ENCODE measurements around the gene GRIP2.
A peak's percentile ranks its signal among the peaks of the same experiment; 100 is the strongest.

Gene GRIP2

DNA sequence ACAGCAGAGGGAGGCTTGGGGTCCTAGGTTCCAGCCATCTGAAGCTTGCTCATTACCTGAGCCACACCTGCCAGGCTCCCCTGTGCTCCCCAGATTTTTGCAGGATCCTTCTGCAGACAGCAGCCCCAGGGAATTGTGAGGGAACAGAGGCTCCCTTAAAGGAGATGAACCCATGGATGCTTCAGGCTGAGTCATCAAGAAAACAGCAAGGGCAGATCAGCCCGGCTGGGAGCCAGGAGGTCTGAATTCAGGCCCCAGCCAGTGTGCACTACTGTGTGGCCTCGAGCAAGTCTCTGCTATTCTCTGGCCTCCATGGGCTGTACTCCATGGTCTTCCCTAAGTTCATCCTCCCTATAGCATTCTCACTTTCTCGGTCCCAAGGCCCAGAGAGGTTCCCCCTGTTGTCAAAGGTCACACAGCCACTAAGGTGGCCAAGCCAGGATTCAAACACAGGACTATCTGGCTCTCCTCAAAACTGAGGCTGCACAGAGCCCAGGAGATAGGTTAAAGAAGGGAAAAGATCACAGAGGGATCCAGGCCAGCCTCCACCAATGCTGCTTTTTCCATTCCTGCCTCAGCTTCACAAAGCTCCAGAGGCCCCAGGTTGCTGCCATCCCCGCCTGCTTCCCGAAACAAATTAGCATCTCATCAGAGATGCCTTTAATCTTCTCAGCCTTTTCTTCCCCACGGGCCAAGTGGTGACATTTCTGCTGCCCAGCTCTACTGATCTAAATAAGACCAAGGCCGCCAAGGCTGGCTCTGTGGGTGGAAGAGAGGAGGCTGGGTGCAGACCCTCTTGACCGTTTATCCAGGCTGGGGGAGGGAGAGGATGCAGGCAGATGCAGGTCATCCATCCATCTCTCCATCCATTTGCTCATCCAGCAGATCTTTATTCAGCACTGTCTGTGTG lies 21.2 kb upstream of the GRIP2 start:
- DNase-seq (ENCODE audit: low spot score) = no peak

- no peak for DNase-seq (ENCODE audit: low spot score)
These were observed 20.0 kb upstream of the GRIP2 start for GRCh38 chr3:14560110-14560509.

GRCh38 chr3:14558029-14558428 lies 17.9 kb upstream of the GRIP2 start:
- no peak for DNase-seq (ENCODE audit: low spot score)

GRCh38 chr3:14555835-14556234 lies 15.7 kb upstream of the GRIP2 start:
- no peak for DNase-seq (ENCODE audit: low spot score)

GRCh38 chr3:14554715-14555114 lies 14.6 kb upstream of the GRIP2 start:
- DNase-seq (ENCODE audit: low spot score) = no peak

GRCh38 chr3:14553871-14554270 lies 13.7 kb upstream of the GRIP2 start:
- no peak for DNase-seq (ENCODE audit: low spot score)

DNA sequence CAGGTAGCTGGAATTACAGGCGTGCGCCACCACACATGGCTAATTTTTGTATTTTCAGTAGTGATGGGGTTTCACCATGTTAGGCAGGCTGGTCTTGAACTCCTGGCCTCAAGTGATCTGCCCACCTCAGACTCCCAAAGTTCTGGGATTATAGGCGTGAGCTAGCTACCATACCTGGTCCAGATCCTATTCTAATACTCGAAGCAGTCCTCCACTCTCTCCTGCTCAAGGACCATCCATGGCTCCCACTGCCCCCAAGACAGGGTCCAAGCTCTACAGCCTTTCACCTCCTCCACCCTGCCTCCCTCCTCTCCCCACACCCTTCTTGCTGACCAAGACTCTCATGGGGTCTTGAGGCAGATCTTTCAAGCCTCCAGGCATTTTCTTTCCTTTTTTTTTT lies 12.6 kb upstream of the GRIP2 start:
- no peak for DNase-seq (ENCODE audit: low spot score)

DNA sequence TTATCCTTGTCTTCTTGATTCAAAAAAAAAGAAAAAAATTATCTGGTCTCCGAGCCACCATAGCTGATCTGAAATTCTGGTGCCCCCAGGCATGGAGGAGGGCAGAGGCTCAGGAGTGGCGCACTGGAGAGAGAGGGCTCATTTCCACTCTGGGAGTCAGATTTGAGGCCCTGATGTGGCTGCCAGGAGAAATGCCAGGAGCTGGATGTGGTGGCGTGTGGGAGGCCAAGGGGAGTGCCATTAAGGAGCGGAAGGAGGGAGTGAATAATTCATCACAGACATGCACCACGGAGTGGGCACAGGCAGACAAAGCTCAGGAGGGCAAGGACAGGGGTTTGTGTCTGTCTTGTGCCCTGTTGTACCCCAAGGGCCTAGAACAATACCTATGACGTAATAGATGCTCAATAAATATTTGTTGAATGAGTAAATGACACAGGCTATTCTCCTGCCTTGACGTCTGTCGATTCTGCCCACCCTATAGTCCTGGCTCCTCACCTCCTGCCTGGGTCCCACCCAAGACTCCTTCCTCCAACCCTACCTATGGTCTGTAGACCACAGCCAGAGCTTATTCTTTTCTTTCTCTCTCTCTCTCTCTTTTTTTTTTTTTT lies 12.0 kb upstream of the GRIP2 start:
- no peak for DNase-seq (ENCODE audit: low spot score)

DNA sequence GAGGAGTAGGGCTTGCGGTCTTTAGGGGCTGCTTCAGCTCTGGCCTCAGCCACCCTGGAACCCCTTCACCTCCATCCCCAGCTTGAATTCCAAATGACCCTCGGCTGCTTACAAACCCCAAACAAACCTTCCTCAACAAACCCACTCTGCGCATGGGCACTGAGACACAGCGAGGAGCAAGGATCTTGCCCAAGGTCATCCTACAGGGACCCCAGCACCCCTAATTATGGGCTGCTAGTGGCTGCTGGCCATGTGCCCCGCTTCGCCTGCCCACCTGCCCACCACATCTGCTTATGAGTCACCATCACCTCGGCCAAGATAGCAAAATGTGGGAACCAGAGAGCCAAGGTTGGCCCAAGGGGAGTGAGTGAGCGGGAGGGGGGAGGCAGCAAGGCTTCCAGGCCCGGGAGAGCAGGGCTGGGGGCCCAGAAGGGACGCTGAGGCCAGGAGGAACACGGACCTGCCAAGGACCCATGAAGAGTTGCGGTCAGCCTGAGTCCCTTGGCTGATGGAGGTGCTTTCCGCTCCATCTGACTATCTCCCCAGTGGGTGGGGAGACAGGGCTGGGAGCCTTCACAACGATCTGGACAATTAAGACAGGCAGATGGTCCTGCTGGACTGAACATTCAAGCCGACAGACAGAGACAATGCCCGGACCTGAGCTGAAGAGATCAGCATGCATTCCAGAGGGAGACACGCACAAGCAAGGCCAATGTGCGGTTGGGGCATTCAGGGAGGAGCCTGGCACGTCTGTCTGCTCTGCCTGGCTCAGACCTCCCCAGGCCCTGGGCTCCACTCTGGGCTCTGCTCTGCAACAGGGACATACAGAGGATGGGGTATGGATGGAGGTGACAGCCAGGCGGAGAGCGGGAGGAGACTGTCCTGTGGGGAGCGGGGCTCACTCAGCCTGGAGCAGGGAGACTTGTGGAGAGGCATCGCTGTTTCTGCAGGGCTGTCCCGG lies 10.8 kb upstream of the GRIP2 start:
- peak; percentile 91 for DNase-seq (ENCODE audit: low spot score)

DNA sequence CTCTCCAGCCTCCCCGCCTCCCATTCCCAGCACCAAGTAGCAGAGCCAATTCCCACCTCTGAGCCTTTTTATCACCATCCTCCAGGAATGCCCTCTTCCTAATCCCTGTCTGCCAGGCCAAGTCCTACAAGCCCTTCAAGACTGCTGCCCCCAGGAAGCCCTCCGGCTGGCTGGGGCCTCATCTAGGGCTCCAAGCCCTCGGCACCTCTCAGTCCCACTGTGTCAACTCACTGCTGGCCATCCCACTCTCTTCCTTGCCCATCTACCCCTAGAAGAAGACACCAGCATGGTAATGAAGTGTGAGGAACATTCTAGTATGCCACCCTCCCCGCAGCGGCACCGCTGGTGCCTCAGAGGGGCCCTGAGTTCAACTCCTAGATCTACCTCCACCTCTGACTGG lies 10.0 kb upstream of the GRIP2 start:
- no peak for DNase-seq (ENCODE audit: low spot score)

GRCh38 chr3:14549256-14549919 lies 9.2 kb upstream of the GRIP2 start:
- DNase-seq (ENCODE audit: low spot score) = no peak

GRCh38 chr3:14548321-14548729 lies 8.2 kb upstream of the GRIP2 start:
- peak; percentile 66 for DNase-seq (ENCODE audit: low spot score)

- no peak for DNase-seq (ENCODE audit: low spot score)
These were observed 7.6 kb upstream of the GRIP2 start for GRCh38 chr3:14547693-14548092.

DNA sequence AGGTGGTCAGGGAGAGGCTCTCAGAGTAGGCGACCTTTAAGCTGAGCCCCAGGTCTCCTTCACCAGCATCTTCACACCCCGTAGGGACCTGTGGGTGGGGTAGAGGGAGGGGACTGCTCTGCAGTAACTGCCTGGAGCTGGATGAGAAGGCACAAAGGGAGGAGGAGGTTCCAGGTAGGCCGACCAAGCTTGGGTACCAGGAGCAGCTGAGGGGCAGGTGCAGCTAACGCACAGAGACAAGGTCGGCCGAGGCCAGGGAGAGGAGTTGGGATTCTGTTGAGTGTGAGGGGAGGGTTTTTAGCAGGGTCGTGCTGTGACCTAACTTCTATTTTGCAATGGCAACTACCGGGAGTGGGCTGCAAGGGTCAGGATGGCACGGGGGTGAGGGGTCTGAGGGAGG lies 5.9 kb upstream of the GRIP2 start:
- no peak for DNase-seq (ENCODE audit: low spot score)

- no peak for DNase-seq (ENCODE audit: low spot score)
These were observed 5.1 kb upstream of the GRIP2 start for GRCh38 chr3:14545251-14545635.

DNA sequence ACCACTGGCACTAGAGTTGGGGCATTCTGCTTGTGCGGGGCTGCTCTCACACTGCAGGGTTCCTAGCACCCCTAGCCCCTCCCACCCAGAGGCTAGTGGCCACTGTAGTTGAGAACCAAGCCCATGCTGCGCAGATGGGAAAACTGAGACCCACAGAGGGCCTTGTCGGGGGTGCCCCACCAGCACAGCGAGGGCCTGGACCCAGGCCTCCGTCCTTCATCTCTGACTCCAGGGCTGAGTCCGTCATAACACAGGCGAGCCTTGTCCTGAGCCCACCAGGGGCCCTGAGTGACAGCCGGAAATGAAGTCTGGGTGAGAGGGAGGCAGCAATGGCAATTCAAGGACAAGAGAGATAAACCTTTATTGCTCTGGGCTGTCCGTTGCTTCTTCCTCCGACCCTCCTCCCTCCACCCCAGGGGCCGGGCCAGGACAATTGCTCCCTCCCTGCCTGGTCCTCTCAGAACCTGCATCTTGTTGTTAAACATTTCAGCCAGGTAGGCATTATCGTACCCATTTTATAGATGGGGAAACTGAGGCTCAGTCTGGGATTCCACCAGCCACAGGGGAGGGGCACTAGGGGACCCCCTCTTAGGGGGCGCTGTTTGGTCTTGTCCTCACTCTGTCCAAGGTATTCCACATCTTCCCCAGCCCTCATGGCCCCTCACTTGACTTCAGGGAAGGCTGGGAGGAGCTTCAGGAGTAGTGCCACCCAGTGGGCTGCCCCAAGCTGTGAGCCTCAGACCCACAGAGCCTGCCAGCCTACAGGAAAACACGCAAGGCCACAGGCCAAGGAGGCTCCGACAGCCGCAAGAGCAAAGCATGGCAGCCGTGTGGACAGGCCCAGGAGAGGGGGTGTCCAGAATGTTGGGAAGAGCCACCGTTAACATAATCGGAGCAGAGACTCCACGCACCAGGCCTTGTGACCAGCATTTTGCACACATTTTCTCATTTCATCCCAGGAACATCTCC lies 4.4 kb upstream of the GRIP2 start:
- no peak for DNase-seq (ENCODE audit: low spot score)

- peak; percentile 65 for DNase-seq (ENCODE audit: low spot score)
These were observed 3.3 kb upstream of the GRIP2 start for GRCh38 chr3:14543446-14543845.

GRCh38 chr3:14542656-14543055 lies 2.5 kb upstream of the GRIP2 start:
- no peak for DNase-seq (ENCODE audit: low spot score)

DNA sequence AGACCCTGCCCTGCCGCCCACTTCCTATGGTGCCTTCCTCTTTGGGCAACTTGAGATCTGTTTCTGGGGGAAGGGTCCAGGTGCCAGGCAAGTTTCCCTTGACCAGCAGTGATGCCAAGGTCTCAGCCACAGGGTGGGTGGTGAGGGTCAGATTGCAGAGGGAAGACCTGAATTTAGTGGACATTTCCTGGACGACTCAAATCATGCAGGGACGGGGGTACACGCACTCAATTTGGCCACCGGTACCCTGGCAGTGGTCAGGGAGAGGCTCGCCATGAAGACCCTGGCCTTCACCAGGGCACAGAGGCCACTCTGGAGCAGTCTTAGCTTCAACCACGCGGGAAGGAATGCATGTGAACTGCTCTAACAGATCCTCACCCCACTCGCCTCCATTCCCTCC lies 1.5 kb upstream of the GRIP2 start:
- DNase-seq (ENCODE audit: low spot score) = no peak

DNA sequence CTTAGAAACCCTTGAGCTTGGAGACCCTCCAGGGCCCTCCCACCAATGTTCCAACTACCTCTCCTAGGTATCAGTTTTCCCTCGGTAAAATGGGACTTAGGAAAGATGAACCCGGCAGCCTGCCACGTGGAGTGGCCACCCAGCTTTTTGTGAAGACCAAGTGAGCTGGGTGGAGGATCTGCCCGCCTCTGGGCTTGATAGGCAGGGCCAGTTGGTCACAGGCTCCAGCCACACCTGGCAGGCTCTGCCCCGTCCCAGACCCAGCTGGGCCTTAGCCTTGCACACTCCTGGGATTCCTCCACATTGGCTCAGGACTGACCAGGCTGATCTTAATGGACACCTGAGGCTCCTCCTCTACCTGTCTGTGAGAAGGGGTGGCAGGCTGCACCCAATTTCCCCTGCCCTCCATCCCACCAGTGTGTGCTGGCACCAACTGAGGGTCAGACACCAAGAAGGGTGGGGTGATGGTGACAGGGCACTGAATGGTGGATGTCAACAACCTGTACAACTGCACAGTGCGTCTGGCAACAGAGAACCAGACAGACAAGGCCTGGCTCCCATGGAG lies 761 bp upstream of the GRIP2 start:
- no peak for DNase-seq (ENCODE audit: low spot score)

- no peak for DNase-seq (ENCODE audit: low spot score)
These were observed 779 bp downstream of the GRIP2 start for GRCh38 chr3:14539384-14539741.

Measured in cerebellar cortex (tissue), 1 donor.